GM12891 (cell line): ENCODE data around the gene ELMOD3.

ENCODE experiments used
- PAX5 ChIP-seq: IDR thresholded peaks from 2 replicates; pipeline ENCODE4 v1.6.1; 2011; ENCODE audit warnings: low read length, moderate library complexity, mild to moderate bottlenecking; ENCODE audit not compliant: insufficient read depth, severe bottlenecking
- POLR2A ChIP-seq: IDR thresholded peaks from 2 replicates; pipeline ENCODE4 v1.6.1; 2011; ENCODE audit warnings: low read depth, low read length, control low read depth
- POLR2AphosphoS5 ChIP-seq: IDR thresholded peaks from 2 replicates; pipeline ENCODE4 v1.6.1; 2011; ENCODE audit warnings: low read depth, low read length, control low read depth
- POU2F2 ChIP-seq: IDR thresholded peaks from 2 replicates; pipeline ENCODE4 v1.6.1; 2011; ENCODE audit warnings: low read depth, mild to moderate bottlenecking, control low read depth, low read length, moderate library complexity
- SPI1 ChIP-seq: IDR thresholded peaks from 2 replicates; pipeline ENCODE4 v1.6.1; 2011; ENCODE audit warnings: low read depth, low read length, control low read depth
- TAF1 ChIP-seq: IDR thresholded peaks from 2 replicates; pipeline ENCODE4 v1.6.1; 2011; ENCODE audit warnings: low read depth, low read length, control low read depth

DNA sequence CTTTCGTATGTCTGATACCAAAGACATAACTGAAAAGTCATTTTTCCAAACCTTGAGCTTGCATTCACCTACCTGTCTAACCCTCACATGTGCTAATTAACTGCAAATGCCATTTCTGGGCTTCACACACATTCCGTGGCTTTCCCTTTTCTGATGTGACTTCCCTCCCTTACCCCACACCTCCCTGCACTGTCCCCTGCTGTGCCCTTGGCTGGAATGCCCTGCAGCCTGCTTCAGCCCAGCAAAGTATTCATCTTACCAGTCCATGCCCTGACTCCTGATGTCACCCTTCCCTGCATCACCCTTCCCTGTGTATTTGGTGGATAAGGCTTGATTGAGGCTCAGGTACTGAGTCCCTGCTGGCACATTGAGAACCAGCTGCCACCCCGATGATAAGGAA lies 12.4 kb upstream of the ELMOD3 start:
- TF ChIP-seq POLR2AphosphoS5 (no peak), PAX5 (no peak), POLR2A (no peak), TAF1 (no peak), SPI1 (no peak), POU2F2 (no peak)
